ENCODE measurements around the gene INTS1.
A peak's percentile ranks its signal among the peaks of the same experiment; 100 is the strongest.
"Not testable (repeated sequence)": the region's sequence is repeated elsewhere in the genome, so short reads cannot be mapped to it uniquely, and the experiment has no call there.

Gene INTS1

DNA sequence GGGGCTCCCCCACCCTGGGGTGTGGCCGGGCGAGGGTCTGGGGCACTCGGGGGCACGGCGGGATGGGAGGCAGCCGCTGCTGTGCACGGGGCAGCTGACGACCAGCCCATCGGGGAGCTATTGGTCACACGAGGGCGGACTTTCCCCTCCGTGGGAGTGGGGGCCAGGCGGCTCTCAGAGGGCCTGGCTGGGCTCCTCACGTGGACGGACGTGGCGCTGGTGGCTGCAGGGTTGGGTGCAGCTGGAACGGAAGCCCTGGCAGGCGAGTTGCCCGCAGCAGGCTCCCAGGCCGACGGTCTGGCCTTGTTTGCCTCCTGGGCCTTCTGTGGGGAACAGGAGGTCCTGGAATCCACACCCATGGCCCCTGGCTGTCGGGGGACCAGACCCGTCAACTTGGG is 59.3 kb downstream of the INTS1 start:
- no peak for DNase-seq

DNA sequence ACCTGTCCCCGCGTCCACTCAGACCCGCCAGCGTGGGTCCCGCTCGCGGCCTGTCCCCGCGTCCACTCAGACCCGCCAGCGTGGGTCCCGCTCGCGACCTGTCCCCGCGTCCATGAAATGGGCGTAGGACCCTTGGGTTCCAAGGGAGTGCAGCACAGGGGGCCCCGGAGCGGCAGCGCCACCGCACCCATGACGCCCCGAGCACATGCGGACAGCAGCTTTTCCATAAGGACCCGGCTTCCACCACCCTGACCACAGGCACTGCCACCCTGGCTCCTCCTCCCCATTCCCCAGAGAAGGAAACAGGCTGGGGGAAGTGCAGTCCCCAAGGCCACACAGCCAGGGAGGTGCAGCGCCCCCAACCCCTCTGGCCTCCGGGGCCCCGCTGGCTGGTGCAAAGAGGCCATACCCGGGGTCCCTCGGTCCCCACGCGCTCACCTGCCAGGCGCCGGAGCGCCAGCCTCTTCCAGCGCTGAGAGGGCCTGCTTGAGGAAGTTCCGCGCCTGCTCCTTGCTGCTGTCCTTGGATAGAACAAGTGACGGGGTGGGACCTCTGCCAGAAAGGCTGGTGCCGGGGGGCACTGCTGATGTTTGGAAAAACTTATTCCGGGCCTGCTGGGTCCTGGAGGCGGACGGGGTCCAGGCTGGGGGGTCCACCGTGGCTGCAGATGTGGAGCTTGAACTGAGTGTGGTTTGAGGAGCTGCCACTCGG is 59.8 kb downstream of the INTS1 start:
- no peak for DNase-seq

DNA sequence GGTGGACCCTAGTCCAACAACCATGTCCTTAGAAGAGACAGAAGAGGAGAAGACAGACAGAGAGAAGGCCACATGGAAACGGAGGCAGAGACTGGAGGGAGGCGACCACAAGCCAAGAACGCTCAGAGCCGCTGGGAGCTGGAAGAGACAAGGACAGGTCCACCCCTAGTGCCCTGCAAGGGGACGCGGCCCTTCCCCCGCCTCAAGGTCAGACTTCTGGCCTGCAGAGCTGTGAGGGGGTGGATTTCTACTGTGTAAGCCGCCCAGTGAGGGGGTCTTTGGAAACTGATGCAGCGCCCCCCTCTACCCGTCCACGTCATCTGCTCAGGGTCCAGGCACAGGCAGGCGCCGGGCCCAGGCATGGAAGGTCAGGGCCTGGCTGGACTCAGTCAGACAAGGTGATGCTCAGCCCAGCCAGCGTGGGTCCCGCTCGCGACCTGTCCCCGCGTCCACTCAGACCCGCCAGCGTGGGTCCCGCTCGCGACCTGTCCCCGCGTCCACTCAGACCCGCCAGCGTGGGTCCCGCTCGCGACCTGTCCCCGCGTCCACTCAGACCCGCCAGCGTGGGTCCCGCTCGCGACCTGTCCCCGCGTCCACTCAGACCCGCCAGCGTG is 60.5 kb downstream of the INTS1 start:
- DNase-seq, result not testable (repeated sequence)

DNA sequence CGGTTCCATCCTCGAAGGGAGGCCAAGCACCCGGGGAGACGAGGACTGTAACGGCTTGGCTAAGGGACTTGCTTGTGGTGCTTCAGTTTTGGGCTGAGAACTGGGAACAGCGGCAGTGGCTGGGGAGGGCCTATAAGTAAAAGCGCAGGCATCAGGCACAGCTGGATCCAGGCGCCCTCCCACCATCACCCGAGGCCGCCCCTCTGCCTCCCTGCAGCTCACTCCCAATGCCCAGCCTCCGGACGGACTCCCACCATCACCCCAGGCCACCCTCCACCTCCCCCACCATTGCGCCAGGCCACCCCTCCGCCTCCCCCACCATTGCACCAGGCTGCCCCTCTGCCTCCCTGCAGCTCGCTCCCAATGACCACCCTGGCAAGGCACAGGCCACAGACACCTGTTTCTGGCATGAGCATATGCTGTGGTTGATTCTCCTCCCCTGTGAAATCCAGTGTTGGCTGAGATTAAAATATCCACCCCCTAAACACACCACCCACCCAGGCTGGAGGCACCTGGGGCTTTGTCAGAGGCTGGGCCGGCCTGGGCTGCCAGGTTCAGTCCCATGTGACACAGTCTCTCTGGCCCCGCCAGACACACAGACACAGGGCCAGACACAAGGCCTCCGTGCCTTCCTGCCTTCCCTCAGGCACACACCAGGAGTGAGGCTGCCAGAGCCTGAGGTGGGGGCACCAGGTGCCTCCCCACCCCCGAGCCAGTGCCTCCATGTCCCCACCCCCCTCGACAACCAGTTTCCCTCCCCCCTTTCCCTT is 61.6 kb downstream of the INTS1 start:
- DNase-seq, result no peak

DNA sequence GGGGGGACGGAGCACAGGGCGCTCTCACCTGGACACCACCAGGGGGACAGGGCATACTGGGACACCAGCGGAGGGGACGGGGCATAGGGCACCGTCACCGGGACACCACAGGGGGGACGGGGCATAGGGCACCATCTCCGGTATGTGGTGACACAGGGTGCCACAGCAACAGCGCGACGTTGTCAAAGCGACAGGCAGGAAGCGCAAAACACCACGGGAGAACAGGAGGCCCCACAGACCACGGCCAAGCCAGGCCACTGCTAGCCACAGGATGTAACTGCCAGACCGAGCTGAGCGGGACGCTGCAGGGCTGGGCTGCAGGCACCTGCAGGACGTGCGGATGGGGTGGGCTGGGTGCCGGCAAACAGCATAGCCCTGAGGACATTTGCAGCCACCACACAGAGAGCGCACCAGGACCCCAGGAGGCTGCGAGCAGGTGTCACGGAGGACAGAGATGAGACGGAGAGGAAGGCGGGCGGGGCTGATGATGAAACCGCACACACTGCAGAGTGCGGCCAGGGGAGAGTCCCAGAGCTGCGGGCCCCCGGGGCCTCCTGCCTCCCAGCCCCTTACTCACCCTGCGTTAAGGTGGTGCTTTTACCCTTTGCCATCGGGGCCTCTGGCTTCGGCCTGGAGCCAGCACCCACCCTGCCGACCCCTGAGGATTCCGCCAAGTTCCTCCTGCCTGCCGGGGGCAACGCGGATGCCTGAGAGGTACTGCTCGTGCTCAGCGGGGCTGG is 62.4 kb downstream of the INTS1 start:
- no peak for DNase-seq

DNA sequence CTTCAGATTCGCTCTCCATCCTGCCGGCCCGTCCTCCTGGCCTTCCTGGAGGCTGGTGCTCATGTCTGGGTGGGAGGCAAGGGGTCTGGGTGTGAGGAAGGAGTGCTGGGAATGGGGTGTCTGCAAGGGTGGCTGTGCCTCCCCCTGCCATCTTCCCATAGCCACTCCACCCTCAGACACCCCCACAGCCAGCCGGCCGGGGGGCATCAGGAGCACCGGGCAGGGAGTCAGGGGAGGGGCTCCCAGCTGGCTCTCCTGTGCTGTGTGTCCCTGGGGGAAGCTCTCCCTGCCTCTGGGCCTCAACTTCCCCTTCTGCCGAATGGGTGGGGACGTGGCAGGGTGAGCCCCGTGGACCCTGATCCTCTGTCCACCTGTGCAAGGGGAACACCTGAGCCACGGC is 63.6 kb downstream of the INTS1 start:
- DNase-seq, result no peak

DNA sequence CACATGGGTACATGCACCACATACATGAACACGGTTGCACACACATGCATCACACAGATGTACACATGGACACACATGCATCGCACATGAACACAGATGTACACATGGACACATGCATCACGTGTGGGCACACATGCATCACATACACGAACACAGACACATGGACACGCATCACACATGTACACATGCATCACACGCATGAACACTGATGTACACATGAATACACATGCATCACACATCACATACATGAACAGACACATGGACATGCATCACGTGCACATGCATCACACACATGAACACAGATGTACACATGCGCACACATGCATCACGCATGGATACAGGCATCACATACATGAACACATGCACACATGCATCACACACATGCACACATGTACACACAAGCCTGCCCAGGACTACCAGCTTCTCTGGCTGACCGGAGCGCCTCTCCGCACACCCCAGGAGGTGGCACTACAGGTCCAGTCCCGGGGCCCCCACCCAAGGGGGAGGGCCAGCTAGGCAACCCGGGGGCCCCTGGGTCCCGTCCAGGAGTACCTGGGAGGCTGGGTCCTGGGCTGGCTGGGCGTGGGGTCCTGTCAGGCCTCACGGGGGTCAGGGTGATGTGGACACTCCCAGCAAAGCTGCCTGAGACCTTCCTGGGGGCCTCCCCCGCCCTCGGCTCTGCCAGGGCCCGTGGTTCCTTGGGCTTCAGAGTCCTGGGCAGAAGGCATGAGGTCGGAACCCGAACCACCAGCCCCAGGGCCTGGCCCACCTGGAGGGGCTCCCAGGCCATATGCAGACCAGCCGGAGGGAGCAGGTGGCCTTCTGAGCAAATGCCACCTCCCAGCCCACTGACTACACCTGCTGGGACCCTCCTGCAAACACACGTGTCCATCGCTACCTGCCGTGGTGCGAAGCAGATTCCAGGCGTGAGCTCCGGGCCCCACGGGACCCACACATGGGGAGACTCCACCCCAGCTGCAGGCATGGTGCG is 64.5 kb downstream of the INTS1 start:
- no peak for DNase-seq

DNA sequence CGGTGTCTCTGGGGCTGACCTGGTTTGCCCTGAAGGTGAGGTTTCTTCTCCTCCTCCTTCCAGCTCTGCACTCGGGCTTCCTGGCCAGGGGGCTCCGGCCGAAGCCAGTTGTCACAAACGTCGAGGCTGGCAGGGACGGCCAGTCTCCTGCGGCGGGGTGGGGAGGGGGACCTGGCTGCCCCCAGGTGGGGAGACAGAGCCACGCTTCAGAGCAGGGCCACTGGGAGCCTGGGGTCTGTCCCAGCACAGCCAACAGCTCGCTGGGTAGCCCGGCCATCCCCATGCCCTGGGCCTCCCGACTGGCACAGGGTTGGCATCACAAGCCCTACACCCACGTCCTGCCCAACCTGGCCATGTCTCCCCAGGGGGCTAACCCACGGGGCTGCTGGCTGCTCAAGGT is 65.4 kb downstream of the INTS1 start:
- DNase-seq, result no peak

DNA sequence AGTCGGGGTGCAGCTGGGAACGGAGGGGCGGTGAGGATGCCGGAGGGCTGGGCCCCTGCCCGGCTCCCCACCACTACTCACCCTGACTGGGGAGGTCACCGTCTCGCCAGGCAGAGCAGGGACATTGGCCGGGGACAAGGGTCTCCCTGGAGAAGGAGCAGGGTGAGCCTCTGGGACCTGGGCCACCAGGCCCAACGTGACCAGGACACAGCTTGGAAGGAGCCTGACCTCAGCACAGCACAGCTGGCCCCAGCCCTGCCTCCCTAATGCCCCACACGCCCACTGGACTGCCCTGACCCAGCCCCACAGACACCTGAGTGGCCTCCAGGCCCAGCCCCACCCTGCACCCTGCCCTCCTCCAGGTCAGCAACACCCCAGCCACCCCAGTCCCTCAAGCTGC is 66.0 kb downstream of the INTS1 start:
- no peak for DNase-seq

DNA sequence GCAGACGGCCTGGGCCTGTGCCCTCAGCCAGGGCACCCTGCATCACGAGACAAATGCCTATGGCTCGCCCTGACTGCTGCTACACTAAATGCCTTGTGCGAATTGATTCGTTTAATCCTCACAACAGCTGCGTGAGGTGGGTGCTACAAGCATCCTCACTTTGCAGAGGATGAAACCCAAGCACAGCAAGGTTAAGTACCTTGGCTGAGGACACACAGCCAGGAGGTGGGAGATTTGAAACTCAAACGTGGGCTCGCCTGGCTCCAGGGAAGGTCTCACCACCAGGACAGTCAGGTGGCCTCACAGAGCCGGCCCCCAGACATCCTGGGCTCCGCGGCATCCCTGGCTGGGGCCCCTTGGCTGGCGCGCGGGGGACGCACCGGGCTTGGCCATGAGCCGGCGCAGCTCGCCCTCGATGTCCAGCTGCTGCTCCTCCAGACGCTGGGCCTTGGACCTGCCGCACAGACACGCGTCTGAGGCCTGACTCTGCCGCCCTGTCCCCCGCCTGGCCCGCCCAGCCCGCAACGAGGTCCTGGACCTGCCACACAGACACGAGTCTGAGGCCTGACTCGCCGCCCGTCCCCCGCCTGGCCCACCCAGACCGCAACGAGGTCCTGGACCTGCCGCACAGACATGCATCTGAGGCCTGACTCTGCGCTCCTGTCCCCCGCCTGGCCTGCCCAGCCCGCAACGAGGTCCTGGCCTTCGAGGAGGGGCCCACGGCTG is 66.9 kb downstream of the INTS1 start:
- DNase-seq, result no peak

DNA sequence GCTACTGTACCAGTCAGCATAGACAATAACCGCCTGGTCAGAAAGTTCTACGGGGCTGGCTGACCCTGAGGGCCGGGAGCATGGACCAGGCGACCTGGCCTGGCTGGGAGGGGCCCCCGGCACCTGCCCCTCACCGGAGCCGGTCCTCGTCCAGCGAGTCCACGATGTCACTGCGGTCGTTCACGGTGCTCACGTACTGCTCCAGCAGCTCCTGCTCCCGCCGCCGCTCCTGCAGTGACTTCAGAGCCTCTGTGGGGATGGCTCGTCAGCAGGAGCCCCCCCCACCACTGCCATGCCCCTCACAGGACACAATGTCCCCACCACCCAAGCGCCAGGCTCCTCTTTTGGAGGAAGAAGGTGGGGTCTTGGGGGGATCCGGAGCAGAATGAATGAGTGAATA is 67.6 kb downstream of the INTS1 start:
- DNase-seq, result no peak

DNA sequence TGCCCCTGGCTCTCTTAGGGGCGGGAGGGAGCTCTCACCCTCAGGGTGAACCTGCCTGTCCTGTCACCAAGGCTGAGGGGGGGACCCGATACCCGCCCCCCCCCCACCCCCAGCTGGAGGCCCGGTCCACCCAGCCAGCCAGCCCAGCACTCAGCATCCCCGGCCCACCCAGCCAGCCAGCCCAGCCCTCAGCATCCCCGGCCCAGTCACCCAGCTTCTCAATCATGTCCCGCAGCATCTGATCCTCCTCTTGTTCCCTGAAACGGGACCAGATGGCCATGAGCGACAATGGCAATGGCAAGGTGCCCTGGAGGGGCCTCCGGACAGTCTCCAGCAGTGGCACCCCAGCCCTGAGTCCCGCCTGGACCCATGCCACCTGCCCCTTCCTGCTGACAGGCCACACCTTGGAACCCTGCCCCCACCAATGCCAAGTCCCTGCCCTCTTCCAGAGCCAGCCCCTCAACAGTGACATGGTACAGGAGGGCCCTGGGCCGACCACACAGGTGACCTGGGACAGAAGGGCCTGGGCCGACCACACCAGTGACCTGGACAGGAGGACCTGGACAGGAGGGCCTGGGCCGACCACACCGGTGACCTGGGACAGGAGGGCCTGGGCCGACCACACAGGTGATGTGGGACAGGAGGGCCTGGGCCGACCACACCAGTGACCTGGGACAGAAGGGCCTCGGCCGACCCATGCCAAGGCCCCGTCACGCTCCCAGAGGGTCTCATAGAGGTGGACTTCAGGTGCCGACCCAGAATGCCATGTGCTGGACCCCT is 69.1 kb downstream of the INTS1 start:
- DNase-seq, result no peak

DNA sequence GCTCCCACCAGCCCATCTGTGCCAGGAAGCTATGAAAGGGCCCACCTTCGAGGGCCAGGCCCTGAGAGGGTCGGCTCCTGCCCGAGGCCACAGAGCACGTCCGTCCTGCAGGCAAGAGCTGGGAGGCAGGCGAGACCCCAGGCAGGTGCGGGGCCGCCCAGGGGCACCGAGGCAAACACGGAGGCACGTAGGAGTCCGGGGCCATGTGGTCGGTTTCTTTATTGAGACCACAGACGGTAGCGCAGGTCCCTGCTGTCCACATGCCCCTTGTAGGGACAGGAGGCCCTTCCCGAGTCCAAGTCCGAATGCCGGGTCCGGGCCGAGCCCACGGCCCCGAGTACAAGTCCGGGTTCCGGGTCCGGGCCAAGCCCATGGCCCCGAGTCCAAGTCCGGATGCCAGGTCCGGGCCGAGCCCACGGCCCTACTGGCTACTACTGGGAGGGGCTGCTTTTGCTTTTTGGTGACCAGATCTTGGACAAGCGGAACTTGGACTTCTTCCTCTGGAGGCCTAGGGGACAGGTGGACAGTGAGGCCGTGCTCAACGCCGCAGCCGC is 69.9 kb downstream of the INTS1 start:
- no peak for DNase-seq

DNA sequence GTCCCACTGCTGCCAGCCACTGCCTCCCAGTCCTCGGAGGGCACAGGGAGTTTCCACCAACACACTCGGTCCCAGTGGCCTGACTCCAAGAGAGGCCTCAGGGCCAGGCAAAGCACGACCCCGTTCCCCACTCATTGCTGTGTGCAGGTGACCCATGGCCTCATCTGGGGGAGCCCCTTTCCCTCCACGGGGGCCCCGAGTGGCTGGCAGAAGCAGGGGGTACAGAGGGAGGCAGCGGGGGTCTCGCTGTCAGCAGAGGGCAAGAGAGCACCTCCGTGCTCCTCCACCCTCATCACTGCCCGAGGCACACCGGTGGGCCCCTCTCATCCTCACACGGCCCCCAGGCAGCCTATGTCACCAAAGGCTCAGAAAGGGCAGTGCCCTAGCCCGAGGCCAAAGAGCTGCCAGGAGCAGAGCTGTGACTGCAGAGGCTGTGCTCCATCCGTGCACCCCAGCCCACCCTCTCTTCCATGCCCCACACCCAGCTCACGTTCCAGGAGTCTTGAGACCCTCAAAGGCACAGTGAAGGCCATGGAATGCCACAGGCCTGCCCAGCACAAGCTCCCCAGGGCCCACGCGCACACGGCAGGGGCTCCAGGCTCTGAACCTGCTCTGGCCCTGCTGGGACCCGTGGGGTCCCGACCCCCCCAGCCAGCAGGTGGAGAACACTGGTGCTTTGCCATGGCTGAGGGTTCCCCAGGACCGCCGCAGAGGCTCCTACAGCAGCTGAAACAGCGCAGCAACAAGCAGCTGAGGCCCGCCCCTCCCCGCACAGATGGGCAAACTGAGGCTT is 70.9 kb downstream of the INTS1 start:
- DNase-seq, result no peak

DNA sequence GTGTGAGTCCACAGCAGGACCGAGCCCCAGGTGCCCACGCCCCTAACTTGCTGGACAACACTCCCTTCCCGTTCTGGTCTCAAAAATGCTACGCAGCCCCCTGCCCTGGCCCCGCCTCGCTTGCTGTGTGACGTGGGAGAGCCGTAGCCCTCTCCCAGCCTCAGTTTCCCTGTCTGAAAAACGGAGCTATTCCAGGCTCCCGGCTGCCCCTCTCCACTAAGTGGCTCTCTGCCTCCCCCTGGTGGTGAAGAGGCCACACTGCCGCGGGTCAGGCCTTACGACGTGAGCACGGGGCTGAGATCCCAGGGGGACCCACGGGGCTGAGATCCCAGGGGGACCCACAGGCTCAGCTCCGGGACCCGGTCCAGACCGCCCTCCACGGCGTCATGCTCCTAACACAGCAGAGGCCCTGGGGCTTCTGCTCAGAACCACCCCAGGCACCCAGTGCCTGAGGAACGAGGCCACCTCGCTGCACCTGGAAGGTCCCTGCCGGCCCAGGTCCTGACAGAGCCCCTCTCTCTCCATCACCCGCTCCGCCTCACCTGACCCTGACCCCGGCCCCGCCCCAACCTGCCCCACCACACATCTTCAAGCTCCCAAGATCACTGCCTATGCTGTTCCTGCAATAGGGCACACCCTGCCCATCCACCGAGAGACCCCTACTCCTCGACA is 71.6 kb downstream of the INTS1 start:
- DNase-seq, result peak; percentile 67

DNA sequence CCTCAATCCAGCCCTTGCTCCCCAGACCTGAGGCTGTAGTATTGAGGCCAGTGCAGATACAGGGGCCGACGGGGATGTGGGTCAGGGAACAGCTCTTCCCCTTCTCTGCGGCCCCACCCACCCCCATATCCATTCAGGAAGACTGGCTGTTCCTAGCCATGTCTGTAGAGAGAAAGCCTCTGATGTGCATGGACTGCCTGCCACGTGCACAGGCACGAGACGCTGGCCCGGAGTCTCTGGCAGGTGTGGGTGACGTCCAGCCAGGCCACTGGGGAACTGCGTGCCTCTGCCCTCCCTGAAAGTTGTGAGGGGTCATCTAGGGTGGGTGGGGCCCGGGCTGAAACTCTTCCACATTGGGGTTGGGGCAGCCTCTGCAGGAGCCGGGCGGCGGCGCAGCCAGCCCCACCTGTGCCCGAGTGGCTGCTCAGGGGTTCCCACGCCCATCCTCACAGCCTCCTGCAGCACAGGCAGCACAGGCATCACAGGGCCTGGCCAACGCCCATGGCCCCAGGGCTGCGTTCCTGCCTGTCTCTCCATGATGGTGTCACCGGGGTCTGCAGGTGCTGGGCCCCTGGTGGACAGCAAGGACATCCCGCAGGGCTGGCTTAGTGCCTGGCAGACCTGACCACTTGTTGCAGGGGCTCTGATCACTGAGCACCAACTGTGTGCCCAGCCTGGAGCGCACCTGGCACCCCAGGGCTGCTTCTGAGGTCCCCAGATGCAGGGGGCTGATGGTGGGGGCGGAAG is 72.4 kb downstream of the INTS1 start:
- DNase-seq, result no peak

DNA sequence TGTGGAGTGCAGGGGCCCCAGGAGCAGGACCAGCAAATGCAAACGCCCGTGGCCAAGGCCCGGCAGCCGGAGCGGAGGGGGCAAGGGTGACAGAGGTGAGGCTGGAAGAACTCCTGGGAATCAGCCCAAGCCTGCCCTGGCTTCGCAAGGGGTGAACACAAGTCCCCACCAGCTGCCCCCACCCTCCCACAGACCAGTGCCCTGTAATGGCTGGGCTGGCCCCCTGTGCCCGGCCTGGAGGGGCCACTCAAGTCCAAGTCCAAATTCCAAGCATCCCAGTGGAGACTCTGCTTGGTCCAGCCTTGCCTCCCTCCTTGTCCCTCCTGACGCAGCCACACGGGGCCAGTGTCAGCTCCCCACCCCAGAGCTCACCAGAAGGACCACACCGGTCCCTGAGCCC is 73.0 kb downstream of the INTS1 start:
- DNase-seq, result no peak

All from NCI-H1092 (cell line).